Caco-2 (cell line): ENCODE results near the gene DCD. TPM values are rescaled to one million over a fixed set of nuclear protein-coding genes. Genes with fewer than 3 reads are reported as not detected.

Source experiments
- BruUV-seq: library from RNA; stranded (reverse); fragments of 400-500 nt; replicated peaks from 2 replicates; lab custom pipeline; 2021; lab: Mats Ljungman, UMichigan
- CTCF ChIA-PET: fragments of 300-600 bp; sonication (Branson Sonifier 250); formaldehyde crosslinking; loops from one replicate; lab custom pipeline; 2022; ENCODE audit warnings: antibody characterized with exemption; lab: Charles Lee
- POLR2A ChIA-PET: fragments of 300-600 bp; sonication (Branson Sonifier 250); formaldehyde crosslinking; loops from one replicate; lab custom pipeline; 2022; ENCODE audit warnings: antibody characterized with exemption; lab: Charles Lee
- DNase-seq, 2 experiments: peaks; one replicate each; pipeline versions ENCODE4 v3.0.0 to v3.0.0-alpha.2; 2020 to 2022
- H3K27me3 ChIP-seq: replicated peaks from 2 replicates; pipeline ENCODE4 v1.6.0; 2011; ENCODE audit warnings: low read length; ENCODE audit not compliant: control insufficient read depth, insufficient read depth
- H3K36me3 ChIP-seq: 2 replicates; pipeline ENCODE4 v1.5.1; 2011; ENCODE audit warnings: low read length; ENCODE audit not compliant: control insufficient read depth, insufficient read depth
- H3K4me1 ChIP-seq: fragments of 250-450 bp; sonication (Bioruptor Pico); 2 replicates; pipeline ENCODE4 v1.5.1; 2020; ENCODE audit warnings: mild to moderate bottlenecking
- H3K4me3 ChIP-seq: 2 replicates; pipeline ENCODE4 v1.5.1; 2011; ENCODE audit warnings: low read depth, mild to moderate bottlenecking, control low read depth, low read length
- H3K9me3 ChIP-seq: fragments of 250-450 bp; sonication (Bioruptor Pico); 2 replicates; pipeline ENCODE4 v1.5.1; 2020; ENCODE audit warnings: mild to moderate bottlenecking, moderate library complexity
- H3K27ac Mint-ChIP-seq: one replicate; pipeline ENCODE4 v1.8.0; 2022; ENCODE audit warnings: mixed read lengths; ENCODE audit not compliant: unreplicated experiment
- H3K27me3 Mint-ChIP-seq: one replicate; pipeline ENCODE4 v1.8.0; 2022; ENCODE audit warnings: mixed read lengths; ENCODE audit not compliant: insufficient read depth, unreplicated experiment
- H3K36me3 Mint-ChIP-seq: one replicate; pipeline ENCODE4 v1.8.0; 2022; ENCODE audit warnings: mild to moderate bottlenecking, mixed read lengths; ENCODE audit not compliant: insufficient read depth, unreplicated experiment
- H3K4me1 Mint-ChIP-seq: one replicate; pipeline ENCODE4 v1.8.0; 2022; ENCODE audit warnings: low read depth, mixed read lengths; ENCODE audit not compliant: unreplicated experiment
- H3K4me3 Mint-ChIP-seq: one replicate; pipeline ENCODE4 v1.8.0; 2022; ENCODE audit warnings: mild to moderate bottlenecking, moderate library complexity, mixed read lengths; ENCODE audit not compliant: unreplicated experiment
- H3K9me3 Mint-ChIP-seq: one replicate; pipeline ENCODE4 v1.8.0; 2022; ENCODE audit warnings: mixed read lengths; ENCODE audit not compliant: unreplicated experiment
- intact Hi-C: fragments of 100-400 bp; cut with micrococcal nuclease; formaldehyde crosslinking; loops from one replicate; pipeline ENCODE4 v1.10.0; 2022; ENCODE audit not compliant: unreplicated experiment
- total RNA-seq: library from RNA; stranded (reverse); gene quantifications from 2 replicates; pipeline ENCODE4 v1.2.3, GENCODE V29; 2022
- TF ChIP-seq, protein P1 (sequence below), 2 experiments: fragments of 200-600 bp in 1 of 2; IDR thresholded peaks; 1 replicate in 1 of 2; 2 replicates in 1 of 2; pipeline versions ENCODE4 v1.5.1 to v1.8.0; 2011 to 2022; ENCODE audit warnings: antibody characterized with exemption in 1 of 2, control low read depth in 1 of 2, inconsistent platforms in 1 of 2, low read depth in 1 of 2, low read length in 1 of 2, mild to moderate bottlenecking in 1 of 2, moderate library complexity in 1 of 2; ENCODE audit not compliant: insufficient read depth in 1 of 2, severe bottlenecking in 1 of 2, unreplicated experiment in 1 of 2

DCD gene
- total RNA-seq, 1 experiment from 2014 or later: not detected

GRCh38 chr12:54603173-54603814, 44.9 kb downstream of the DCD start:
- H3K4me1 Mint-ChIP-seq: peaks cover under 1% of the 10 kb centered on the region
- H3K27me3 Mint-ChIP-seq: peaks cover 23% of the 10 kb centered on the region
- CTCF ChIA-PET: no interaction called here
- Histone ChIP-seq H3K9me3 (no peaks in the 10 kb centered on the region), H3K4me3 (no peak overlapping the region), H3K36me3 (no peaks in the 10 kb centered on the region), H3K27me3 (no peaks in the 10 kb centered on the region; the same call in none of the 2 replicates), H3K4me1 (no peaks in the 10 kb centered on the region)
- no TSS peak for BruUV-seq
- peak in 1 of 2 experiments; percentile 67 for DNase-seq
- intact Hi-C loops: no loop called here
- peaks cover 4% of the 10 kb centered on the region for H3K36me3 Mint-ChIP-seq
- TF ChIP-seq, protein P1, sequence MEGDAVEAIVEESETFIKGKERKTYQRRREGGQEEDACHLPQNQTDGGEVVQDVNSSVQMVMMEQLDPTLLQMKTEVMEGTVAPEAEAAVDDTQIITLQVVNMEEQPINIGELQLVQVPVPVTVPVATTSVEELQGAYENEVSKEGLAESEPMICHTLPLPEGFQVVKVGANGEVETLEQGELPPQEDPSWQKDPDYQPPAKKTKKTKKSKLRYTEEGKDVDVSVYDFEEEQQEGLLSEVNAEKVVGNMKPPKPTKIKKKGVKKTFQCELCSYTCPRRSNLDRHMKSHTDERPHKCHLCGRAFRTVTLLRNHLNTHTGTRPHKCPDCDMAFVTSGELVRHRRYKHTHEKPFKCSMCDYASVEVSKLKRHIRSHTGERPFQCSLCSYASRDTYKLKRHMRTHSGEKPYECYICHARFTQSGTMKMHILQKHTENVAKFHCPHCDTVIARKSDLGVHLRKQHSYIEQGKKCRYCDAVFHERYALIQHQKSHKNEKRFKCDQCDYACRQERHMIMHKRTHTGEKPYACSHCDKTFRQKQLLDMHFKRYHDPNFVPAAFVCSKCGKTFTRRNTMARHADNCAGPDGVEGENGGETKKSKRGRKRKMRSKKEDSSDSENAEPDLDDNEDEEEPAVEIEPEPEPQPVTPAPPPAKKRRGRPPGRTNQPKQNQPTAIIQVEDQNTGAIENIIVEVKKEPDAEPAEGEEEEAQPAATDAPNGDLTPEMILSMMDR (IDR thresholded peaks at IDR 0.05; ENCODE audit: insufficient read depth in 1 of 2, low read depth in 1 of 2, low read length in 1 of 2, severe bottlenecking in 1 of 2, unreplicated experiment in 1 of 2): peak; percentile 74 to 82
- H3K9me3 Mint-ChIP-seq: no peaks in the 10 kb centered on the region
- POLR2A ChIA-PET: no interaction called here
- H3K27ac Mint-ChIP-seq: no peak overlapping the region
- H3K4me3 Mint-ChIP-seq: no peak overlapping the region

GRCh38 chr12:54602661-54603060, 45.5 kb downstream of the DCD start:
- Mint-ChIP-seq H3K4me3 (no peak overlapping the region), H3K9me3 (no peaks in the 10 kb centered on the region), H3K27me3 (peaks cover 22% of the 10 kb centered on the region), H3K4me1 (no peaks in the 10 kb centered on the region), H3K27ac (no peak overlapping the region), H3K36me3 (peaks cover 2% of the 10 kb centered on the region)
- DNase-seq: no peak
- H3K27me3 ChIP-seq: no peaks in the 10 kb centered on the region; the same call in none of the 2 replicates
- TF ChIP-seq, protein P1 (IDR thresholded peaks at IDR 0.05; ENCODE audit: insufficient read depth in 1 of 2, low read depth in 1 of 2, low read length in 1 of 2, severe bottlenecking in 1 of 2, unreplicated experiment in 1 of 2): no peak
- BruUV-seq: no TSS peak
- POLR2A ChIA-PET: no interaction called here
- intact Hi-C loops: no loop called here
- CTCF ChIA-PET: no interaction called here
- H3K4me1 ChIP-seq: no peaks in the 10 kb centered on the region
- H3K36me3 ChIP-seq: no peaks in the 10 kb centered on the region
- H3K4me3 ChIP-seq: no peak overlapping the region
- no peaks in the 10 kb centered on the region for H3K9me3 ChIP-seq

DNA sequence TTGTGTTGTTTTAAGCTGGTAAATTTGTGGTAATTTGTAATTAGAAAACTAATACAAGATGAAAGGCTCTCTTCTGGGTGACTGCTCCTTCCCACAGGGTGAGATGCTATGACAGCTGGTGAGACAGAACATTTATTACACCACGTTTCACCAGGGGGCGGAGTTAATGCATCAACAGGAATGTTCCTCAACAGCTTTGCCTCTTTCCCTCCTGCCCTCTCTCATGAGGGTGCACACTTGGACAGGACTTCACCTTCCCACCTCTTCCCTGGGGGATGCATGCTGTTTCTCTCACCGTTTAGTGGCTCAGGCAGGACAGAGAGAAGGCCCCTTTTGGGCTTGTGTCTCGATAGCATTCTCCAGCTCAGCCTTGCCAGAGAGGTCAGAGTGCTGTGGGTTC, 46.3 kb downstream of the DCD start:
- Histone ChIP-seq H3K4me1 (no peaks in the 10 kb centered on the region), H3K9me3 (no peaks in the 10 kb centered on the region), H3K36me3 (no peaks in the 10 kb centered on the region), H3K27me3 (no peaks in the 10 kb centered on the region; the same call in 1 of the 2 replicates), H3K4me3 (no peak overlapping the region)
- H3K27me3 Mint-ChIP-seq: peaks cover 21% of the 10 kb centered on the region
- no peaks in the 10 kb centered on the region for H3K4me1 Mint-ChIP-seq
- no peak overlapping the region for H3K4me3 Mint-ChIP-seq
- no TSS peak for BruUV-seq
- ChIA-PET CTCF (interaction anchor here (0.5 to 0.6 kb wide), 2 partner anchors 144 to 585 kb away, joined by 3 read pairs; no protein-coding TSS in a partner anchor), POLR2A (no interaction called here)
- DNase-seq: no peak
- TF ChIP-seq, protein P1 (IDR thresholded peaks at IDR 0.05; ENCODE audit: insufficient read depth in 1 of 2, low read depth in 1 of 2, low read length in 1 of 2, severe bottlenecking in 1 of 2, unreplicated experiment in 1 of 2): no peak
- H3K36me3 Mint-ChIP-seq: no peaks in the 10 kb centered on the region
- H3K27ac Mint-ChIP-seq: no peak overlapping the region
- no peaks in the 10 kb centered on the region for H3K9me3 Mint-ChIP-seq
- intact Hi-C loops: no loop called here
